MCF 10A (cell line): ENCODE results near the gene C11orf58. TPM values are rescaled to one million over a fixed set of nuclear protein-coding genes. Genes with fewer than 3 reads are reported as not detected.

Experiments used
- BruUV-seq: library from RNA; stranded (reverse); fragments of 400-500 nt; replicated peaks from 2 replicates; lab custom pipeline; 2021; lab: Mats Ljungman, UMichigan
- CTCF ChIA-PET: fragments of 300-600 bp; sonication (Branson Sonifier 250); formaldehyde crosslinking; extraction: SDS; loops from one replicate; lab custom pipeline; 2021; ENCODE audit warnings: antibody characterized with exemption, inconsistent platforms; lab: Yijun Ruan, JAX
- POLR2A ChIA-PET: fragments of 300-600, 350-650 bp; sonication (Branson Sonifier 250); formaldehyde crosslinking; extraction: SDS; loops from one replicate; lab custom pipeline; 2020; ENCODE audit warnings: antibody characterized with exemption, inconsistent platforms; lab: Yijun Ruan, JAX
- DNase-seq: peaks from one replicate; pipeline ENCODE4 v3.0.0-alpha.2; 2018; ENCODE audit not compliant: unreplicated experiment
- H3K27ac Mint-ChIP-seq: one replicate; pipeline ENCODE4 v1.8.0; 2022; ENCODE audit warnings: mild to moderate bottlenecking, low read depth, mixed read lengths; ENCODE audit not compliant: unreplicated experiment
- H3K27me3 Mint-ChIP-seq: one replicate; pipeline ENCODE4 v1.8.0; 2022; ENCODE audit warnings: mixed read lengths; ENCODE audit not compliant: insufficient read depth, unreplicated experiment
- H3K36me3 Mint-ChIP-seq: one replicate; pipeline ENCODE4 v1.8.0; 2022; ENCODE audit warnings: mild to moderate bottlenecking, moderate library complexity, mixed read lengths; ENCODE audit not compliant: insufficient read depth, unreplicated experiment
- H3K4me1 Mint-ChIP-seq: one replicate; pipeline ENCODE4 v1.8.0; 2022; ENCODE audit warnings: mixed read lengths; ENCODE audit not compliant: insufficient read depth, unreplicated experiment
- H3K4me3 Mint-ChIP-seq: one replicate; pipeline ENCODE4 v1.8.0; 2022; ENCODE audit warnings: mild to moderate bottlenecking, moderate library complexity, mixed read lengths; ENCODE audit not compliant: unreplicated experiment
- H3K9me3 Mint-ChIP-seq: one replicate; pipeline ENCODE4 v1.8.0; 2022; ENCODE audit warnings: mixed read lengths; ENCODE audit not compliant: unreplicated experiment
- intact Hi-C: fragments of 100-400 bp; cut with micrococcal nuclease; formaldehyde crosslinking; loops from 2 replicates; pipeline ENCODE4 v1.14.1; 2022
- total RNA-seq: library from RNA; stranded (reverse); gene quantifications from 2 replicates; pipeline ENCODE4 v1.2.3, GENCODE V29; 2022
- TF ChIP-seq, protein P1 (sequence below): fragments of 200-600 bp; IDR thresholded peaks from one replicate; pipeline ENCODE4 v1.8.0; 2022; ENCODE audit warnings: antibody characterized with exemption, mild to moderate bottlenecking; ENCODE audit not compliant: unreplicated experiment

Gene C11orf58
- total RNA-seq, 1 experiment from 2014 or later = 230 TPM

DNA sequence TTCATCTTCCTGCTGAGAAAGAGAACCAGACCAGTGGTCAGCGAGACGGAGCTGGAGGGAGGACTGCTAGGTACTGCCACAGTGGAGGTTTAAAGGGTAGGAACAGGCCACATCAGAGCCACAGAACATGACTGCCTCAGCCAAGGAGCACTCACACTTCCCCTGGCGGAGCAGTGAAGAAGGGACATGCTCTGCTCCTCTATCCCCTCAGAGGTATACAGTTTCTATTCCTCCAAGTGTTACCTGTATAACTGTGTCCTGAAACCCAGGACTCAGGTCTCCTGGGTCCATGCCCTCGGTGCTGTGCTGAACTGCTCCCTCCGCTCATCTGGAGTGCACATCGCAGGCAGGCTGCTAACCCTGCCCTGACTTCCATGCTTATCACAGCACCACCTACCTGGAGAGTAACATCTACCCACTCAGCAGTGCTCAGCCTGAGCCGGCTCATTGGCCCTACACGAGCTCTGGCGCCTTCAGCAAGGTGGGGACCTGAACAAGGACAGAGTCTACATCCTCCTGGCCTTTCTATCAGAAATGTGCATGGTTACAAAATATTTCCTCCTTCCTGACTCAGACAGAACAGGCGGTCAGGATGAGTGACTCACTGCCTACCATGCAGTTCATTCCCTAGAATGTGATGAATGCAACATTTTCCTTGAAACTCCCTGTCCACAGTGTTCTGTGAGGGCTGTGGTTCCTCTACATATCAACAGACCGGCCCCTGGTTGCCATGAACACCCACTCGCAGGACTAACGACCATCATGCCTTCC lies 52.9 kb downstream of the C11orf58 start:
- Mint-ChIP-seq H3K9me3 (no peaks in the 10 kb centered on the region), H3K27me3 (no peaks in the 10 kb centered on the region), H3K4me3 (peak overlapping the region; percentile 22), H3K27ac (peak overlapping the region; percentile 75), H3K36me3 (peaks cover 10% of the 10 kb centered on the region), H3K4me1 (peaks cover 30% of the 10 kb centered on the region)
- ChIA-PET CTCF (interaction anchor here (0.7 to 8.2 kb wide), 4 partner anchors 30 to 1111 kb away, joined by 3 to 62 read pairs (median 3); no protein-coding TSS in a partner anchor), POLR2A (interaction anchor here (0.6 to 1.4 kb wide), 3 partner anchors 31 to 287 kb away, joined by 3 to 8 read pairs (median 4); partner anchors contain the start of gene RPS13)
- BruUV-seq = no TSS peak
- intact Hi-C loops = no loop called here
- TF ChIP-seq, protein P1, sequence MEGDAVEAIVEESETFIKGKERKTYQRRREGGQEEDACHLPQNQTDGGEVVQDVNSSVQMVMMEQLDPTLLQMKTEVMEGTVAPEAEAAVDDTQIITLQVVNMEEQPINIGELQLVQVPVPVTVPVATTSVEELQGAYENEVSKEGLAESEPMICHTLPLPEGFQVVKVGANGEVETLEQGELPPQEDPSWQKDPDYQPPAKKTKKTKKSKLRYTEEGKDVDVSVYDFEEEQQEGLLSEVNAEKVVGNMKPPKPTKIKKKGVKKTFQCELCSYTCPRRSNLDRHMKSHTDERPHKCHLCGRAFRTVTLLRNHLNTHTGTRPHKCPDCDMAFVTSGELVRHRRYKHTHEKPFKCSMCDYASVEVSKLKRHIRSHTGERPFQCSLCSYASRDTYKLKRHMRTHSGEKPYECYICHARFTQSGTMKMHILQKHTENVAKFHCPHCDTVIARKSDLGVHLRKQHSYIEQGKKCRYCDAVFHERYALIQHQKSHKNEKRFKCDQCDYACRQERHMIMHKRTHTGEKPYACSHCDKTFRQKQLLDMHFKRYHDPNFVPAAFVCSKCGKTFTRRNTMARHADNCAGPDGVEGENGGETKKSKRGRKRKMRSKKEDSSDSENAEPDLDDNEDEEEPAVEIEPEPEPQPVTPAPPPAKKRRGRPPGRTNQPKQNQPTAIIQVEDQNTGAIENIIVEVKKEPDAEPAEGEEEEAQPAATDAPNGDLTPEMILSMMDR = no peak
- peak; percentile 84 for DNase-seq

DNA sequence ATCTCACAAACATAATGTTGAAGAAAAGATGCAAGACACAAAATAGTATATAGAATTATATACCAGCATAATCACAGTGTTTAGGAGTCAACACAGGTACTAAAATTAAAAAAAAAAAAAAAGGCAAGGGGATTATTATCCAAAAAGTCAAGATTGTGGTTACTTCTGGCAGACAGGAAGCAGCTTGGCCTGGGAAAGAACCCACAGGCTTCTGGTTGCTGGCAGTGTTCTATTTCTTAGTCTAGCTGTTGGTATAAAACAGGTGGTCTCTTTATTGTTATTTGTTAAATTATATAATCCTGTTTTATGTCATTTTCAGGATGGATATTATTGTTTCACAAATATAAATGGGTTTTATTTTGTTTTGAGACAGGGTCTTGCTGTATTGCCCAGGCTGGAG lies 54.0 kb downstream of the C11orf58 start:
- Mint-ChIP-seq H3K27me3 (no peaks in the 10 kb centered on the region), H3K9me3 (no peaks in the 10 kb centered on the region), H3K4me1 (peaks cover 25% of the 10 kb centered on the region), H3K4me3 (no peak overlapping the region), H3K27ac (peak overlapping the region; percentile 75), H3K36me3 (peaks cover 10% of the 10 kb centered on the region)
- TF ChIP-seq, protein P1 = no peak
- intact Hi-C loops = no loop called here
- ChIA-PET CTCF (interaction anchor here (0.6 to 1.4 kb wide), 4 partner anchors 24 to 755 kb away, joined by 3 to 6 read pairs (median 4); partner anchors contain the start of gene OTOG), POLR2A (interaction anchor here (0.9 to 1.4 kb wide), 2 partner anchors 98 to 286 kb away, joined by 7 to 8 read pairs; partner anchors contain the start of gene RPS13)
- no peak for DNase-seq
- BruUV-seq = no TSS peak

DNA sequence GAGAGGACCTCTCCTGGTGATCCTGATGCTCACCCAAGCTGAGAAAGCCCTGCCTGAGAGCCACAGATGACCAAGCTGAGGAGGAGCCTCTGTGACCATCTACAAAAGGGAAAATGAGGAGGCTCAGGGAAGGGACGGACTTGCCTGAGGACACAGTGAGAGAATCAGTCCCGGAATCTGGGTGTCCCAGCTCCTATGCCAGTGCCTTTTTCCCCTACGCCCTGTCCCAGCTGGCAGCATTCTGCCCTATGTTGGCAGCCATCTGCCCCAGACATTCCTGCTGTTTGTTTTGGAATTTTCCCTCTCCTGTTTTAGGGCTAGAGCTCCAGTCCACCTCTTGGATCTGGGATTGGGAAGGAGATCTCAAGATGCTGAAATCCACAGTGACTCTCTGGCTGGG lies 54.6 kb downstream of the C11orf58 start:
- CTCF ChIA-PET = interaction anchor here (0.6 to 1.4 kb wide), 5 partner anchors 9 to 754 kb away, joined by 3 to 6 read pairs (median 3); partner anchors contain the start of gene OTOG
- BruUV-seq = no TSS peak
- Mint-ChIP-seq H3K36me3 (peaks cover 10% of the 10 kb centered on the region), H3K27me3 (no peaks in the 10 kb centered on the region), H3K4me1 (peaks cover 19% of the 10 kb centered on the region), H3K4me3 (no peak overlapping the region), H3K27ac (no peak overlapping the region), H3K9me3 (no peaks in the 10 kb centered on the region)
- POLR2A ChIA-PET = interaction anchor here (0.6 to 0.9 kb wide), 2 partner anchors 98 to 224 kb away, joined by 3 to 7 read pairs; no protein-coding TSS in a partner anchor
- intact Hi-C loops = no loop called here
- TF ChIP-seq, protein P1 = no peak
- DNase-seq = no peak

DNA sequence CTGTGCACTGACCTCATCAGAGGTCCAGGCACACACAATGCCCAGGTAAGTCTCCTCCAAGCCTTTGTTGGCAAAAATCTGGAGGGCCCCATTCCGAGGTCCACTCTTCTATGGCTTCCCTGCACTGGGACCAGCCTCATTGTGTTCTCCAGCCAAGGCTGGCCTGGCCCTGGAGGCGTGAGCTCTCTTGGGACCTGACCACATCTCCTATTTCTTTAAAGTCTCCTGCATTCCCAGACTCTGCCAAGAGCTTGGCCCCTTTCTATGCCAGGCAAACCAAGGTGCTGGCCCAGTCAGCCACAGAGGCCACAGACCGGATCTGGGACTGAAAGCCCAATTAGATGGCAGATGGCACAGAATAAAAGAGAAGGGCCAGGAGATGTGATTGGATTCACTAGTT lies 55.1 kb downstream of the C11orf58 start:
- no peaks in the 10 kb centered on the region for H3K27me3 Mint-ChIP-seq
- no peak overlapping the region for H3K27ac Mint-ChIP-seq
- POLR2A ChIA-PET = interaction anchor here (0.6 kb wide), 2 partner anchors 224 to 246 kb away, joined by 3 read pairs; no protein-coding TSS in a partner anchor
- no peaks in the 10 kb centered on the region for H3K9me3 Mint-ChIP-seq
- CTCF ChIA-PET = interaction anchor here (0.6 to 1.4 kb wide), 5 partner anchors 9 to 99 kb away, joined by 3 to 6 read pairs (median 3); no protein-coding TSS in a partner anchor
- TF ChIP-seq, protein P1 = no peak
- peaks cover 14% of the 10 kb centered on the region for H3K4me1 Mint-ChIP-seq
- H3K36me3 Mint-ChIP-seq = peaks cover 10% of the 10 kb centered on the region
- BruUV-seq = no TSS peak
- DNase-seq = no peak
- intact Hi-C loops = no loop called here
- H3K4me3 Mint-ChIP-seq = no peak overlapping the region
